Stimulated activated CD8-positive, alpha-beta memory T cell treated with anti-CD3 and anti-CD28 coated beads, Interleukin-12 subunit alpha, Interleukin-12 subunit beta, amount 100 ng/mL, for 24 hours (primary cell): ENCODE measurements around the gene SS18L1.

ENCODE experiments used
- DNase-seq: peaks from one replicate; pipeline ENCODE4 v3.0.0-alpha.2; 2020; ENCODE audit errors: extremely low read depth

The SS18L1 gene

DNA sequence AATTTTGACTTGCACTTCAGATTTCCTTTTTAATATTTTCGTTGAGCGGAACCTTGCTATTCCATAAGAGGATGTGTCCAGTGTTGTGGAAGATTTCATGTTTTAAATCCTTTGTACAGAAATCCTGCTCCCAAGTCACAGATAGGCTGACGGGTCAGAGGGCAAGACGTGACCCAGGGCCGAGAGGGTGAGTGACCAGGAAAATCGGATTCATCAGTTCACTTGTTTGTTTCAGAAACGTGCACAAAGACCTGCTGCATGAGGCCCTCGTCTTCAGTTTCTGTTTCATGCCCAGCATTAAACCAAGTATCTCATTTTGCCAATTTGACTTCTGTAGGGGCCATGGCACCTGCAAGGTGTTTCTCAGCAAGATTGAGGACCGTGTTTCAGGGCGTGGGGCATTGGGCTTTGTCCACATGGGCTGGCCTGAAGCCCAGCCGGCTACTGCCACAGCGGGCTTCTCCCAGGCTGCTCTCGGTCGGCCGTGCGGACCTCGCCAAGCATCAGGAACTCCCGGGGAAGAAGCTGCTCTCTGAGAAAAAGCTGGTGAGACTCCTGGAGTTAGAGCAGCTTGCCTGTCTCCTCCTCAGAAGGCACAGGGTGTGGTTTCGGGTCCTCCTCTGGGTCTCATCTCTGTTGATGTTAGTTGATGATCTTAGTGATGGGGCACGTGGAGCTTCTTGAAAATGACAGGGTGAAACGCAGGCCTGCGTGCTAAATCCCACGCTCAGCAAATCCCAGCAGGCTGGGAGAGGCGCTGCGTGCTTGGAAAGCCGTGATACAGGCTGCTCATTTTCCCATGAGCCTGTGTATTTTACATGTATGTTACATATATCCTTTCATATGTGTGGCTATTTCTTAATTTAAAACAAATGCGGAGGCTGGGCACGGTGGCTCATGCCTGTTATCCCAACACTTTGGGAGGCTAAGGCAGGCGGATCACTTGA is 49.8 kb downstream of the SS18L1 start:
- no peak for DNase-seq

DNA sequence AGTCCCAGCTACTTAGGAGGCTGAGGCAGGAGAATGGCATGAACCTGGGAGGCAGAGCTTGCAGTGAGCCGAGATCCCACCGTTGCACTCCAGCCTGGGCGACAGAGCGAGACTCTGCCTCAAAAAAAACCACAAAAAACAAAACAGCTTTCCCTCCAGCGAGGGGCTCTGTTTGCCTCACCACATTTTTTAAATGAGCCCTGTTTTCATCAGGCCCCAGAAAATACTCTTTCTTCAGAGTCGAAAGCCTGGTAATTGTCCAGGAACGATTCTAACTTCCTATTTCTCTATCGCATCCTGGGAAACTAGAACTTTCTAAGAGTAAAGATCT is 51.5 kb downstream of the SS18L1 start:
- no peak for DNase-seq

DNA sequence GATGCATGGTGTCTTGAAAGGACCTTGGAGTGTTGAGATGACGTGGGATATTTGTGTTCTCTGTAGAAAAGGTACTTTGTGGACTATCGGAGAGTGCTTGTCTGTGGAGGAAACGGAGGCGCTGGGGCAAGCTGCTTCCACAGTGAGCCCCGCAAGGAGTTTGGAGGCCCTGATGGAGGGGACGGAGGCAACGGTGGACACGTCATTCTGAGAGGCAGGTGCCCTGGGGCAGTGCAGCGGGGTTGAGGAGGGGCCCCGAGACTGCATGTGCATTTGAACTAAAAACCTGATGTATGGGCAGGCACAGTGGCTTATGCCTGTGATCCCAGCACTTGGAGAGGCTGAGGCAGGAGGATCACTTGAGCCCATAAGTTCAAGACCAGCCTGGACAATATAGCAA is 52.2 kb downstream of the SS18L1 start:
- DNase-seq = no peak

DNA sequence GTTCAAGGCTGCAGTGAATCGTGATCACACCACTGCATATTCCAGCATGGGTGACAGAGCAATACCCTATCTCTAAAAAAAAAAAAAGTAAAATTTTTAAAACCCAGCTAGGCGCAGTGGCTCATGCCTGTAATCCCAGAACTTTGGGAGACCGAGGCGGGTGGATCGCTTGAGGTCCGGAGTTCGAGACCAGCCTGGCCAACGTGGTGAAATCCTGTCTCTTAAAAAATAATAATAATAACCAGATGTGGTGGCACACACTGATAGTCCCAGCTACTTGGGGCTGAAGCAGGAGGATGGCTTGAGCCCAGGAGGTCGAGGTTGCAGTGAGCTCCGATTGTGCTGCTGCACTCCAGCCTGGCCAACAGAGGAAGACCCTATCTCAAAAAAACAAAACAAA is 52.7 kb downstream of the SS18L1 start:
- no peak for DNase-seq

DNA sequence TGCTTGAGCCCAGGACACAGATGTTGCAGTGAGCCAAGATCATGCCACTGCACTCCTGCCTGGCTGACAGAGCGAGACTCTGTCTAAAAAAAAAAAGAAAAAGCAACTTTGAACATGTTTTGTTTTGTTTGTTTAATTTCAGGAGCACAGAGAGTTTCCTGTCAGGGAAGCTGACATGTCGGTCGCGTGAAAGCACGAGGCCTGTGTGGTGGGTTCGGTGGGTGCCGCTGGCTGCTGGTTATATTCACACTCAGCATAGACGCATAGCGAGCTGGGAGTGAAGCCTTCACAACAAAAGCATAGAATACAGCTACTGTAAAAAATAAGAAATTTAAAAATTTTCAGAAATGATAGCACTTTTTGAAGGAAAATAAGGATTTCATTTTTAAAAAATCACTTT is 53.7 kb downstream of the SS18L1 start:
- no peak for DNase-seq

DNA sequence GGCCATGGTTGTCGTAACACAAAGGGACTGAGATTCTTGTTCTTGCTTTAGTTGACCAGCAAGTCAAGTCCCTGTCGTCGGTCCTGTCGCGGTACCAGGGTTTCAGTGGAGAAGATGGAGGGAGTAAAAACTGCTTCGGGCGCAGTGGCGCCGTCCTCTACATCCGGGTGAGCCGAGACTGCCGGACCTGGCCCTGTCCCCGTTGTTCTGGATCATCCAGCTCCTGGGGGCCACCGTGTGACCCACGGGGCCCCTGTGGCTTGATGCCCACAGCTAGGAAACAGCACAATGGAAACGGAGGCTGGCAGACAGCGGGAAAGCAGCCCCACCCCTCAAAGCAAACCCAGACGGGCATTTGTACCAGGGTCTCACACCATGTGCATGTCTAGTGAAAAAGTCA is 54.2 kb downstream of the SS18L1 start:
- DNase-seq = no peak

DNA sequence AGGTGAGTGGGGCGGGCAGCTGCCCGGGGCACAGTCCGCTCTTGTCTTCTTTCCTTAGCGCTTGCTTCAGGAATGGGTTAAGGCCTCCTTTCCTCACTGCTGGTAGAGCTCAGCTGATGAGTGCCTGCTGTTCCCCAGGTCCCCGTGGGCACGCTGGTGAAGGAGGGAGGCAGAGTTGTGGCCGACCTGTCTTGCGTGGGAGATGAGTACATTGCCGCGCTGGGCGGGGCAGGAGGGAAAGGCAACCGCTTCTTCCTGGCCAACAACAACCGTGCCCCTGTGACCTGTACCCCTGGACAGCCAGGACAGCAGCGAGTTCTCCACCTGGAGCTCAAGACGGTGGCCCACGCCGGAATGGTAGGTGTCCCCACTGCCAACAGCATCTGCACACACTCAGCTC is 54.9 kb downstream of the SS18L1 start:
- DNase-seq = no peak

DNA sequence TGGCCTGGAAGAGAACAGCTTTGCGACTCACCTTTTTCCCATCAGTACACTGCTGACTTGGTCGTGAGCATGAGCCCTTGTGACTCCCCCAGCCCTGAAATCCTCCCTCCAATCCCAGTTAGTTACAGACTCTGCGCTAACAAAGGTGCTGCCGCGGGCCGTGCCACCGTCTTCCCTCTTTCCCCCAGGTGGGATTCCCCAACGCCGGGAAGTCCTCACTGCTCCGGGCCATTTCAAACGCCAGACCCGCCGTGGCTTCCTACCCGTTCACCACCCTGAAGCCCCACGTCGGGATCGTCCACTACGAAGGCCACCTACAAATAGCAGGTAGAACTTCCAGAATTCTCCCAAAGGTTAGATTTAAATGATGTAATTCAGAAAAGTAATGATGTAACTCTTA is 55.4 kb downstream of the SS18L1 start:
- DNase-seq = no peak

DNA sequence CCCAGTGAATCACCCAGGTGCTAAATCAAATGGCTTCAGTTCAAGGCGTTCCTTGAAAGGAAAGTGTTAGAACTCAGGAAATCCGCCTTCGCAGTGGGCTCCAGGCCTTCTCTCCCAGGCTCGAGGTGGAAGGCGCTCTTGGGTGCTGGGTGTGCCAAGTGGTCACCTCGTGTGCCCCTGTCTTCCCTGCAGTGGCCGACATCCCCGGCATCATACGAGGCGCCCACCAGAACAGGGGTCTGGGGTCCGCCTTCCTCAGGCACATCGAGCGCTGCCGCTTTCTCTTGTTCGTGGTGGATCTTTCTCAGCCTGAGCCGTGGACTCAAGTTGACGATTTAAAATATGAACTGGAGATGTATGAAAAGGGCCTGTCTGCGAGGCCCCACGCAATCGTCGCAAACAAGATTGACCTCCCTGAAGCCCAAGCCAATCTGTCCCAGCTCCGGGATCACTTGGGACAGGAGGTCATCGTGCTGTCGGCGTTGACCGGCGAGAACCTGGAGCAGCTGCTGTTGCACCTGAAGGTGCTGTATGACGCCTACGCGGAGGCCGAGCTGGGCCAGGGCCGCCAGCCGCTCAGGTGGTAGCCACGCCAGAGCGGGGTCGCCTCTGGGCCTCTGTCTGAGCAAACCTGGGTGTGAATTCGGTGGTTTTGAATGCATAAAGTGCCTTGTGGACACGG is 57.1 kb downstream of the SS18L1 start:
- DNase-seq = no peak

DNA sequence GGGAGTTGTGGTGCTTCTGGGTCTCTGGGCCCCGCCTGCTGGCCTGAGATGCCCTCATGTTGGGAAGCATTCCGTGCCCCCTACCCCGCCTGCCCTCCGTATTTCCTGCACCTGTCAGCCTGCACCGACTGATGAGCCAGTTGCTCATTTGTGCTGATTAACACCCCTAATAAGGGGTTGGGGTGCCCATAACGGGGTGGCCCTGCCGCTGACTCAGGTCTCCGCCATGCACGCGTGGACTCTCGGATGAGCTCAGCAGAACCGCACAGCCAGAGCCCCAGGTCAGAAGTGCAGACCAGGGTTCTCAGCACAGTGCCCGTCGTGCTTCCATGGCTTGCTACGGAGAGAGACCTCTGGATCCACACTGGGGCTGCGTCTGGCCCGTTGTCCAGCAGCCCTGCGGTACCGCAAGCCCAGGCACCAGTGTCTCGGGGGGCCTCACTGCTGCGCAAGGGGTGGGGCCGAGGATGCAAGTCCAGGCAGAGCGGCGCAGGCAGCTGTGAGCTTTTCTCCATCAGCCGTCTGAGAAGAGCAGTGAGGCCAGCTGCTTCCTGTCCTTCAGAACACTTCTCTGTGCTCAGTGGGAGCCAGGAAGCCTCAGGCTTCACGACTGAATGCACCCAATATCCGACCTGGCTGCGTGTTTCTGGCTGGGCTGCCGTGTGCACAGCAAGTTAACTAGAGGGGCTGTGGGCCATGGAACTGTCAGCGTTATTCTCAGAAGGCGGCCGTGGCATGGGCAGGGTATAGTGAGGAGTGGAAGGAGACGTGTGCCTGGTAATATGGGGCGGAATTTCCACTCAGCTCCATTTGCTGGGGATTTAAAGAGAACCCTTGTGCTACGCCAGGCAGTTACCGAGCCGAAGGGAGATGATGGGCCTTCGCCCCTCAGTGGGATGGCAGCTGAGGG is 57.9 kb downstream of the SS18L1 start:
- no peak for DNase-seq

DNA sequence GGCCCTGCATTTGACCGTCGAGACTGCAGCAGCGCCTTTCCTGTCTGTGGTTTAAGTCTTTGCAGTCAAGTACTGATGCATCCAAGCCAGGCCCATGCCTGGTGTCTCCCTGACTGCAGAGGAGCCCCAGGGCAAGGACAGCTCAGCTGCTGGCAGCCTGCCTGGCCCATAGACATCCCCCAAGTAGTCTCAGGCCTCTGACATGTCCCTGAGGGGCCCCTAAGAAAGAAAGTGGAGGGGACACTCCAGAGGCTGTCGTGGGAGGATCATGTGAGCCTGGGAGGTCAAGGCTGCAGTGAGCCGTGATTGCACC is 58.5 kb downstream of the SS18L1 start:
- no peak for DNase-seq

DNA sequence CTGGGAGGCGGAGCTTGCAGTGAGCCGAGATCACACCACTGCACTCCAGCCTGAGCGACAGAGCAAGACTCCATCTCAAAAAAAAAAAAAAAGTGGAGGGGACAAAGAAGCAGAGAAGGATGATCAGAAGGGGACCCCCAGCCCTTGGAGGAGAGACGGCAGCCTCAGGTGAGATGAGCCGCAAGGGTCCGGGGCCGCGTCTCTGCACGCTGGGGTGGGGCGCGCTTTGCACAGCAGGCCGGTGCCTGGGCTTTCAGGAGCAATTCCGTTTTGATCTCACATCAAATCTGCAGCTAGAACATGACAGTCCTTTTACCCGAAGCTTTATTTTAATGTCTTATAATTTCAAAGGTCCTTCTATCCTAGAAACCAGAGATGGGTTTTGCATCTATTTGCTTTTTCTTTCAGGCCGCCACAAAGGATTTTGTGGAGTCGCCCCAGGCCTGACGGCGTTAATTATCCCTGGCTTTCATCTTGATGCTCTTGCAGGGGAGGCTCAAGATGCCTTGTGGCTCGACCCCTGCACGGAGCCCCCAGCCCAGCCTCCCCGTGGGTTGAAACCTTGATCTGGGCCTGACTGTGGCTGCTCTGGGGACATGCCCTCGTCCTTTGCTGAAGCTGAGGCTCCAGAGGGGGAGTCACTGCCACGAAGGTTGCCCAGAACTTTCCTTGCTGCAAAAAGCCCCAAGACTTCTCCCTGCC is 59.3 kb downstream of the SS18L1 start:
- no peak for DNase-seq

DNA sequence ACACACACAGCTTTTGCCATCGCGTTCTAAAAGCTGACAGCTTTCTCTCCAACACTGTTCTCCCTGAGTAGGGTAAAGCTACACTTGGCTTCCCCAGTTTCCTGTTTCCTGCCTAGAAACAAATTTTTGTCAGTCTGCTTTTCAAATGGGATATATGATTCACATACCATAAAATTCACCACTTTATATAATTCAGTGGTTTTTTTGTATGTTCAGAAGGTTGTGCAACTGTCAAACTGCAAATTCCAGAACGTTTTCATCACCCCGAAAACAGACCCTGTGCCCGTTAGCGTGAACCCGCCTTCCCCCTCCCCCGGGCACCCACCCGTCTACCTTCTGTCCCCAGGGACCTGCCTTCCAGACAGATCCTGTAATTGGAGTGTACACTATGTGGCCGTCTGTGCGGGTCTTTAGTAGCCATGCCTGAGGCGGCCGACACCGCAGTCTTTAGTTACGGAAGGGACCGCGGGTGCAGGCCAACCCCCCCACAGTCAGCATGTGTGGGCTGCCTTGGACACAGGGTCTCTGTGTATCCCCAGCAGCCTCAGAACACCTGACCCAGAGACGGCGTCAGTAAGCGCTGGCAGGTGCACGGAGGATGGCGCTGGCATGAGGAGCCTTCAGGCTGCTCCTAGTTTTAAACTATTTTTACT is 59.9 kb downstream of the SS18L1 start:
- DNase-seq = no peak

DNA sequence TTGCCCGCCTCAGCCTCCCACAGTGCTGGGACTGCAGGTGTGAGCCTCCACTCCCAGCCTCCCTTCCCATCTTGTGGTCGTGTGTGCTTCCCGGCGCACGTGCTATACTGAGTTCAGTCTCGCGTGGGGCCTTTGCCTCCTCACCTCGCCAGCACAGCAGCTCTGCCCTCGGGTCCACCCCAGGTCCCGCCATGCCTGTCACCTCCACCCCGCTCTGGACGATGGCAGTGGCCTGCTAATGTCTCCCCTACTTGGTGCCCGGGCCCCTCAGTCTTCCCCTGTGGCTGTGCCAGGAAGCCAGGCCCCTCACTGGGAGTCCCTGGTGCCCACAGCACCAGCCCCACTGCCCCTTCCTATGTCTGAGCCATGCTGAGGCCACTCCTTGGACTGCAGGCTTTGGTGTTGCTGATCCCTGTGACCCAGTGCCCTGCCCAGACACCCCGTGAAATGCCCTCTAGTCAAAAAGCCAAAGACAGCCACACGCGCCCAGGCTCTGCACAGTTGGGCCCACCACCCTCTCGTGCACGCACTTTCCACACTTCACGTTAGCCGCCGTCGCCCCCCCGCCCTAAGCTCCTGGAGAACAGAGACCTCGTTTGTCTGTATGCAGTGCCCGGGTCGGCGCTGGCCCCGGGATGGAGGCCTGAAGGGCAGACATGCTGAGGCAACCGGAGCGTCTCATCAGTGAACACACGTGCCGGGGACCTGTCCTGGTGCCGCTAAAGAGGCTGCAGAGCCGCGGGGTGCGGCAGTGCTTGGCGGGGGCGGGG is 62.2 kb downstream of the SS18L1 start:
- DNase-seq = no peak

DNA sequence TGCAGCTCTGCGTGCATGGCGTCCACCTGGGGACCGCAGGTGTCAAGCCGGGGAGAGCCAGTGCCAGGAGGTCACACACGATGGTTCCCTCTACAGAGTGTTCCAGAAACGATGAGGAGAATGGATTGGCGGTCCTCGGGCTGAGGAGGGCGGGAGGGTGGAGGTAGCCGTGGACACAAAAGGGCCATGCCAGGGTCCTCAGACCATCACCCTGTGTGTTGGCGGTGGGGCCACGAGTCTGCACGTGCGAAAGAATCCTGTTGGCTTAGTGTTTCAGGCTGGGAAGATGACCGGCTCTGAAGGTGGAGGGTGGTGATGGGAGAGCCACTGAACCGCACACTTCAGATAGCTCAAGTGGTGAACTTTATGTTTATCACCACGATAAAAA is 62.8 kb downstream of the SS18L1 start:
- no peak for DNase-seq

DNA sequence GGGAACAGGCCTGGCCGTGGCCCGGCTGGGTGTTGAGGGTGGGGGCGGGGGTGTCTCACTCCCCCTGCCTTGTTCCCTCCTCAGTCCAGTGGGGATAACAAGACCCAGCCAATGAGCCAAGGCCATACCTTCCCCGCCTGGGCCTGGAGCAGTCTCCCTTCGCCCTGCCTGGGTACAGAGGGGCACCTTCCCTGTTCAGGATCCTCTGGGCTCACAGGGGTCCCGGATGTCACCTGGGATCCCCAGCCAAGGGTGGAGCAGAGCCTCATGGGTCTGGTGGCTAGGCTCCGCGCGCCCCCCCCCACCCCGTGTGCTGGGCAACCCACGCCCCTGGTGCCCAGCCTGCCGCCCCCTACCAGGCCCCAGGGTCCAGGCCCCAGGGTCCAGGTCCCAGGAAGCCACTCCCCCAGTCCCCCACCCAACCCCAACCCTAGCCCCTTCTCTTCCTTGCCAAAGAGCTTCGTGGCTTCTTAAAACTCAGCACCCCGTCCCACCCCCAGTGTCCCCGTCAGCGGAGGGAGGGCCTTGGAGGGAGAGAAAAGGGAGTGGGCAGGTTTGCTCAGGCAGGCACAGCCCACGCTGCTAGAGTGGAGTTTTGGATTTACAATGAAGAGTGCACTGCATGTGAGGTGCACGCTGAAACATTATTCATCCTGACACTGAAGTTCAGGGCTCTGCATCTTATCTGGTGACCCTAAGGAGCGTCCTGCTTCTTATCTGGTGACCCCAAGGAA is 64.7 kb downstream of the SS18L1 start:
- DNase-seq = no peak

DNA sequence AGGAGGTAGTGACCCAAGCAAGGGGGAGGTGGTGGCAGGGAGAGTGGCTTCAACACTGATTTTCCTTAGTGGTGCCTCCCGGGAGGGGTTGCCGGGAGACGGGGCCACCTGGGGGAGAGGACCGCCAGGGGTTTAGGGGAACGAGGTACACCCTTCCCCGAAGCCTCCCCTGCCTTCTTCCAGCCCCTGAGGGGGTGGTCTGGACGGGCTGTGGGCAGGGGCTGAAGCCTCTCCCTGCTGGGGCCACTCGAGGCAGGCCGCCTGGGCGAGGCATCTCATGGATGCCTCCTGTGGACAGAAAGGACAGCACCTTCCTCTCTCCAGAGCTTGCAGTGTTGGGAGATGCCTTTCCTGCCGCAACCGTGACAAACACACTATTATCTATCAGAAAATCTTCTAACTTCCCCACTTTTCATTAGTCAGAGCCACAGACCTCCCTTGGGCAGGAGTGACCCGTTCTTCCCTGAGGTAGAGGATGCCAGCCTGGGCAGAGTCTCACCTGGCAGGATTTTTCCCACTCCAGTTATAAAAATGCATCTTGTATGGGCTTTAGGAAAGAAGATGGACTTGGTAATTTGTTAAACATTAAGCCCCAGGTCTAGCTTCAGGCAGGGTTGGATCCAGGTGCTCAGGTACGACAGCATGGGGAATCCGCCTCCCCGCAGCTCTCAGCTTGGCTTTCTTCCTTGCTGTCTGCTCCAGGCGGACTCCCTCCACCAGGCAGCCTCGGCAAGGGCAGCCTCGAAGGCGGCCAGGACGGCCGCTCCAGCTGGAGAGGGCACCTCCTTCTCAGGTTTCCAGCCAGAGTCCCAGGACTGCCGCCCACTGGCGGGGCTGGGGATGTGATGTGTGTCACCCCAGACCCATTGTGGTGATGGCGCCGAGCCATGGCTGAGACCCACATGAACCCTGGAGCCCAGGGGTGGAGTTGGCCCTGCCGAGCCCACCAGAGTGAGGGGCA is 65.5 kb downstream of the SS18L1 start:
- DNase-seq = no peak

DNA sequence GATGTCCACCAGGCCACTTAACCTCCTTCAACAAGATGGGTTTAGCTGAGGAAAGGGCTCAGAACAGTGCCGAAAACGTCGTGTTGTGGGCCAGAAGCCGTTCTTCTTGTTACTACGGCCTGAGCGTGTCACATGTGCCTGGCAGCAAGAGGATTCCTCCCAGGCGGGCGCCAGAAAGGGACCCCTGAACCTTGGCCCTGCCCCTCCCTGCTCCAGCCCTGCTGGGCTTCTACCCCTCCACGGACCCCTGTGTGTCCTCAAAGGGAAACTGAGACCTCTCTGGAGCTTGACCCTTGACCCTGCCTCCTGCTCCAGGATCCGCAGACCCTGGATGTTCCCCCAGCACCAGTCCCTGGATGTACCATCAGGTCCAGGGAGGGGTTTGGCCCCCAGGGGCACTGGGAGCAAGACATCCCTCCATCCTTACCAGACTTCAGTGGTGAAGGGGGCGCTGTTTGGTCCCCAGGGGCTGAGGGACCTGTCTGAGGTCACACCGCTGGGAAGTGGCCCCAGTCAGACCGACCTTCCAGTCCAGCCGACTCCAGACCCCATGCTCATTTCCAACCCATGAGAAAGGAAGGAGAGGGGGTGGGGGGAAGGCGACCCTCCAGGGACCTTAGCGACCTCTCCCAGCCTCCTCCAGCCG is 66.4 kb downstream of the SS18L1 start:
- no peak for DNase-seq
